Measurements from ENCODE around the gene MED20.
A peak's percentile ranks its signal among the peaks of the same experiment; 100 is the strongest.

Gene MED20

GRCh38 chr6:41941280-41942066 is 20.5 kb upstream of the MED20 start, which contains the start of gene CCND3:
Gene CCND3 (minus strand): TSS chr6:41941808. CDS start chr6:41941649, 159 bp downstream.
- peak; percentile 92 for DNase-seq (ENCODE audit: low spot score)

GRCh38 chr6:41940759-41941279 is 19.9 kb upstream of the MED20 start:
- peak; percentile 54 for DNase-seq (ENCODE audit: low spot score)

GRCh38 chr6:41939848-41940758 is 19.2 kb upstream of the MED20 start:
- DNase-seq (ENCODE audit: low spot score): peak; percentile 55

GRCh38 chr6:41939176-41939847 is 18.4 kb upstream of the MED20 start:
- DNase-seq (ENCODE audit: low spot score): peak; percentile 20

DNA sequence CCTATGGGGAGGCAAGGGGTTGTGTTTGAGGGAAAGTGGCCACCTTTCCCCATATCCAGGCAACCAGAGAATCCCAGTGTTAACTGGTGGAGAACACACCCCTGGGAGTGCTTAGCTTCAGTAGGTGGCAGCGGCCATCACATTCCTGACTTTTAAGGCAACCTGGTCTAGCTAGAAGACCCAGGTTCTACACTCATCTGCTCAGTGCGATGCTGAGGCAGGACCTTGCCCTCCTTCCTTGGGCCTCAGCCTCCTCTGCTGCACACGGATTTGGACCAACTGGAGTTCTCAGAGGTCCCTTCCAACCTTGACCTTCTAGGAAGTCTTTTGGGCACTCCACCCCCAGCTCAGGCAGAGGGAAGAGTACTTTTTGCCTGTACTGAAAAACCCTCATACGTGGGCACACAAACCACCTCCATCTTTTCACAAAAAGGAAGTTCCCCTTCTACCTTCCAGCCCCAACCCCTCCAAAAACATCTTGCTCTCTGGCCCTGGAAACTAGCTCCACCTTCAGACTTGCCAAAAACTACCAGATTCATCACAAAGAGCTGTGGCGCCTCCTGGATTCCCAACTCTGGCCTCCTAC is 17.7 kb upstream of the MED20 start:
- peak; percentile 26 for DNase-seq (ENCODE audit: low spot score)

- DNase-seq (ENCODE audit: low spot score): peak; percentile 50
Observed at GRCh38 chr6:41937861-41938574, 17.1 kb upstream of the MED20 start.

- no peak for DNase-seq (ENCODE audit: low spot score)
Observed at GRCh38 chr6:41937472-41937860, 16.5 kb upstream of the MED20 start.

DNA sequence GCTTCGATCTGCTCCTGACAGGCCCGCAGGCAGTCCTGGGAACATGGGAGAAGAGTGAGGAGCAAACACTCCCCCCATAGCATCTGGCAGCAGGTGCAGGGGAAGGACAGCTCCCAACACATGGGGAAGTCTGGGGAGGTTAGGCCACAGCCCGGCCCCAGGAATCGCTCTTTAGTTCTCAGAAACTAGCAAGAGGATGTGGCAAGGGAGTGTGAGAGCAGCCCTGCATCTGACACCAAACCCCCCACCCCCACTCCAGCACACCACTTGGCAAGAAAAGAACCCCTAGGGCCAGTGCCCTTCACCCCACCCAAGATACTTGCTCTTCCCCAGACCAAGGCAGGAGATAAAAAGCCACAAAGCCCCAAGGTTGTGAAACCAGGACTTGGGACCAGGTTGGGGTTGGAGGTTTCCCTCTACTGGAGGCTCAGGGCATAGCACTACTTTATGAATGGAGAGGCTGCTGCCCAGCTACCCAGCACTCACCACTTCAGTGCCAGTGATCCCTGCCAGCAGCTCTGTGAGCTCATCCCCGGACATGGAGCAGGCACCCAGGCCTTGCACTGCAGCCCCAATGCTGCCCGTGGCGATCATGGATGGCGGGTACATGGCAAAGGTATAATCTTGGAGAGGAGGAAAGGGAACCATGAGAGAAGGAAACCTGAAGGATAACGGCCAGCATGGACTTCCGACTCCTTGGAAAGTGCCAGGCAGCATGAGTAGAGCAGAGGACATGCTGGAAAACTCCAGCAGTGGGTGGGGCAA is 15.3 kb upstream of the MED20 start:
- peak; percentile 89 for DNase-seq (ENCODE audit: low spot score)

DNA sequence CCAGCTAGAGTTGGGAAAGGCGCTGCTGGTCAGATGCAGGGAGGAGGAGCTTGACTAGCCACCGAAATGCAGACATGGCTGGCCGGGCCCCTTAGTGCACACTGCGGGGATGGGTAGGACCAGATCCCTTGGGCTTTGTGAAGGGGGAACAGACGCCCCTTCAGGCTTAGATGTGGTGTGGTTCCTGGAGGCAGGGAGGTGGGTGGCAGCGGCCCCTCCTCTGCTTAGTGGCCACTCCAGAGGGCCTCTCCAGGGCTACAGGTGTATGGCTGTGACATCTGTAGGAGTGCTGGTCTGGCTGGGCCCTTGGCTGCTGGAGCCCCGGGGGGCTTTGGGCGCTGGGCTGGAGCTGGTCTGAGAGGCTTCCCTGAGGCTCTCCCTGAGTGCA is 14.7 kb upstream of the MED20 start:
- DNase-seq (ENCODE audit: low spot score): no peak

- DNase-seq (ENCODE audit: low spot score): peak; percentile 58
Observed at GRCh38 chr6:41935193-41935574, 14.2 kb upstream of the MED20 start.

DNA sequence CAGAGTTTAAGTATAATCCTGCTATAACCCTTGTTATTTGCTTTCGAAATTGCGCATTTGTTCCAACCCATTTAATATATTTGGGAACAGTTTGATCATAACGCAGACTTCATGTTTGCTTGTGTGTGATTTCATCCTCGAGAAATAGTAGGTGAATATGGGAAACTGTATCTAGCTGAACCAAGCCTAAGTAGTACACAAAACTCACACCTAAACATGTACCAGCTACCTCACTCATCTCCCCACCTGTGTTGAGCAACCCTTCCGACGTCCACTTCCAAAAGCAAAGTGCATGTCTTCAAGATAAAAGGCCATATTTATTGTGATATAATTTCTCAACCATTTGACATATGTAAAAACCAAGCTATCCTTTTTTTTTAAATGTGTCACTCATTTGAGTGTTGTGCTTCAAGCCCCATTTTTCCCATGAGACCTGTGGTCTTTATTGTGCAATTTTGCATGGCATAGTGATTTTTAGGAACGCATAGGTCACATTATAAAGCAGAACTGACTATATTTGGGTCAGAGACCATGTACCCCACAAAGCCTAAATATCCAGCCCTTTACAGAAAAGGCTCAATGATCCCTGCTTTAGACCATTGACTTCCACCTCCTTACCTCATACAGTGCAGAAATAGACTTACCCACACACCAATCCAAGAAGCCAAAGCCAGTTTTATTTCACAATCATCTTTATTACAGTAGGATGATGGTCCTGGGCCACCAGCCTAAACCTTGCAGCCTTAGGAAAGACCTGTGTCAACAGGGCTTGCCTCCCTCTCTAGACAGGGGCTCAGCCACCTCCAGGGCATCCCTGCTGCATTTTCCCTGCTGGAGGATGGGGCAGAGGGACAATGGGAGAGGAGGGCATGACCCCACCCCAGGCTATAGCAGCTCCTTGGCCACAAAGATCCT is 13.6 kb upstream of the MED20 start:
- peak; percentile 63 for DNase-seq (ENCODE audit: low spot score)

GRCh38 chr6:41932378-41932777 is 11.4 kb upstream of the MED20 start:
- DNase-seq (ENCODE audit: low spot score): no peak

DNA sequence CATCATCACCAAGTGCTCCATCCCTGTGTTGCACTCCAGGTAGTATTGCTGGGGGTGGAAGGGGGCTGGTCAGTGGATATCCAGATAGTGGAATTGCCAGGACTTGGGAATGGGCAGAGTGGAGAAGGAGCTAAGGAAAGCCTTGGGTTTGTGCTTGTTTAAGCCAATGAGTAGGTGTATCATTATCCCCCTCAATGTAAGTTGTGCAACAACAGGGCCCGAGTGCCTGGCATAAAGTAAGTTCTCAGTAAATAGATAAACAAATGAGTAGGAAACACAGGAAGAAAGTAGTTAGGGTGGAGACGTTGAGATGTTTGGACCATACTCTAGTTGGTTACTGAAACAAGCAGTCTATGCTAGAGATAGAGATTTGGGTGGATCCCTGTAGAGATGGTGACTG is 10.9 kb upstream of the MED20 start:
- peak; percentile 24 for DNase-seq (ENCODE audit: low spot score)

- no peak for DNase-seq (ENCODE audit: low spot score)
Observed at GRCh38 chr6:41929924-41930323, 9.0 kb upstream of the MED20 start.

DNA sequence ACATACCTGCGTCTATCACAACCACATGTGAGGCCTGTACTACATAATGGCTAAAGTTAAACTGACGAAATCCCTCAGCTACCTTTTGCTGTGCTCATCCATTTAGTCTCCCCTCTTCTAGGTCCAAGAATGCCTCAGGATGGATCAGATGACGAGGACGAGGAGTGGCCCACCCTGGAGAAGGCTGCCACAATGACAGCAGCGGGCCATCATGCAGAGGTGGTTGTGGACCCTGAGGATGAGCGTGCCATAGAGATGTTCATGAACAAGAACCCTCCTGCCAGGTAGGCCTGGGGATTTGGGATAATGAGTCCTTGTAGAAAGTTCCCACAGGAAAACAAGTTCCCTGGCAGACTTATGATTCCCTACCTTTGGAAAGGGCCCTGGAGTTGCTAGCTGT is 6.3 kb upstream of the MED20 start:
- no peak for DNase-seq (ENCODE audit: low spot score)

GRCh38 chr6:41922154-41922553 is 1.2 kb upstream of the MED20 start:
- DNase-seq (ENCODE audit: low spot score): peak; percentile 34

DNA sequence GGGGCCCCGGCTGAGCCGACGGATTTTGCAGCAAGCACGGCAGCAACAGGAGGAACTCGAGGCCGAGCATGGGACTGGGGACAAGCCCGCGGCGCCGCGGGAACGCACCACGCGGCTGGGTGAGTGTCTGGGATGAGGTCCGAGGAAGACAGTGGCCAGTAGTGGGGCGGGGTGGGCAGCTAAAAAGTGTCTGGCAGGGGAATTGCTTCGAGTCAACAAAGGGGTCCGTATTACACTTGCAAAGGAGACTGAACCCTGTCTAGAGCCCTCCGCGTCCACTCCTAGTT is 716 bp upstream of the MED20 start:
- DNase-seq (ENCODE audit: low spot score): peak; percentile 33

DNA sequence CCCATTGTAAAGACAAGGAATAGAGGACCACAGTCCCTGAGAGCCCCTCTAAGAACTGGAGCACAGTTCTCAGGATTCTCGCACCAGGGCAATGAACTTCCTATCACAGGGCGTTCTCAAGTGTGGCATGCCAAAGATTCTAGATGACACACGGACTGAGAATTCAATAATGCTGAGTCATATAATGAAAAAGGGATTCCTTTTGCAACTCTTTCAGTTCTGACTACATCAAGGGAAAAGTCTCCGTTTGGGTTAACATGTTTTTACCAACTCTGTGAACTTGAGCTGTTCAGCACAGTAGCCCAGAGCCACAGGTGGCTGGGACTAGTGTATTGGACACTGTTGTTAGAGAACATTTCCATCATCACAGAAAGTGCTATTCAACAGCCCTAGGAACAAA is 3.4 kb downstream of the MED20 start:
- no peak for DNase-seq (ENCODE audit: low spot score)

GRCh38 chr6:41914869-41915530 is 5.9 kb downstream of the MED20 start:
- no peak for DNase-seq (ENCODE audit: low spot score)

All from NAMALWA (cell line).